Activated naive CD8-positive, alpha-beta T cell (primary cell): Measurements from ENCODE around the gene CNTNAP5.

Source experiments
- H3K27ac Mint-ChIP-seq: one replicate; pipeline ENCODE4 v1.8.0; 2021; ENCODE audit warnings: mixed read lengths
- H3K27me3 Mint-ChIP-seq: one replicate; pipeline ENCODE4 v1.8.0; 2021; ENCODE audit warnings: mixed read lengths
- H3K36me3 Mint-ChIP-seq: one replicate; pipeline ENCODE4 v1.8.0; 2021; ENCODE audit warnings: mixed read lengths
- H3K4me1 Mint-ChIP-seq: one replicate; pipeline ENCODE4 v1.8.0; 2021; ENCODE audit warnings: low read depth, mixed read lengths
- H3K4me3 Mint-ChIP-seq: one replicate; pipeline ENCODE4 v1.8.0; 2021; ENCODE audit warnings: mild to moderate bottlenecking, mixed read lengths
- H3K9me3 Mint-ChIP-seq: one replicate; pipeline ENCODE4 v1.8.0; 2021; ENCODE audit warnings: low read depth, mixed read lengths

CNTNAP5 gene

DNA sequence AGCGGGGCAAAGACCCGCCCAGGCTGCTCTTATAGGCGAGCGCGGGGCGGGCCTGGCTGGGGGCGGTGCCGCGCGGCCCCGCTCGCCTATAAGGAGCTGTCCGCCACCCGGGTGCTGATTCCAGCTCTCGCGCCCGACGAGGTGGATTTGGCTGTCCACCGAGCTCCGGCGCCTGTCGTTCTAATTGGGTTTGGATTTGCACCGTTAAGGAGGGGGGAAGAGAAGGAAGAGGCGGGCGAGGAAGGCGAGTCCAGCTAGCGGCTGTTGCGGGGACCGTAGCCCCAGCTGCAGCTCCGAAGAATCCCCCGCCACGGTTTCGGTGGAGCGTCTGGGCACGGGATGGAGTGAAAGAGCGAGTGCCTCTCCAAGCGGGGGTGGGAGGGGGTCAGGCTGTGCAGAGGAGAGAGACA lies at the start of gene CNTNAP5:
Gene CNTNAP5, plus strand, starts transcription at position 117 of the 410 bp plus-strand sequence. CDS start 364 bp downstream, outside the sequence.
- H3K27ac Mint-ChIP-seq, result no peak within 1 kb of the TSS
- H3K9me3 Mint-ChIP-seq, result no peaks in the 10 kb centered on the region
- no peaks in the 10 kb centered on the region for H3K4me1 Mint-ChIP-seq
- no peak within 1 kb of the TSS for H3K4me3 Mint-ChIP-seq
- H3K36me3 Mint-ChIP-seq, result no peaks in the 10 kb centered on the region
- H3K27me3 Mint-ChIP-seq, result peaks cover 24% of the 10 kb centered on the region

DNA sequence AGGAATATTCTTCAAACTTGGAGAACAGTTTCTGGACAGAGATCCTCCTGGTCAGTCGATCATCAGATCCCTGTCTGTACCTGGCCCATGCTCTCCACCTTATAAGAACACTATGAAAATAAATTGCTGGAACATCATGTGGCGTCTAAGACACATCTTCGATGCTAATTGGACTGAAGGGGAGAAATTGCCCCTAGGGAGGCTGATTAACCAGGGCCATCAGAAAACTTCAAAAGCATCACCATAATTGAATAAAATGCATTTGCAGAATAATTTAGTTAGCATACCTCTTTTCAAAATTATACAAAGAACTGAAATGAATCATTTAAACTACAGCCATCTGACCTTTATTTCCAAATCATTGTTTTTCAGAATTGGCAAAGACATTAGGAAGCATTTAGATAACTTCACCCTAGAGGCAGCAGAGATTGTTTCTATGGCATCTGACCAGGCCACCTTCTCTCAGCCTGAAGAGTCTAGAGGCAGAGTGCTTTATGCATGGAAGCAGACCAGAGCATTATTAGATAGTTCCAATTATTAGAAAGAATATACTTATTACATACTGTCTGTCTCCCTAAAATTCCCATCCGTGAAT lies 48.9 kb upstream of the CNTNAP5 start:
- H3K4me3 Mint-ChIP-seq, result no peak overlapping the region

DNA sequence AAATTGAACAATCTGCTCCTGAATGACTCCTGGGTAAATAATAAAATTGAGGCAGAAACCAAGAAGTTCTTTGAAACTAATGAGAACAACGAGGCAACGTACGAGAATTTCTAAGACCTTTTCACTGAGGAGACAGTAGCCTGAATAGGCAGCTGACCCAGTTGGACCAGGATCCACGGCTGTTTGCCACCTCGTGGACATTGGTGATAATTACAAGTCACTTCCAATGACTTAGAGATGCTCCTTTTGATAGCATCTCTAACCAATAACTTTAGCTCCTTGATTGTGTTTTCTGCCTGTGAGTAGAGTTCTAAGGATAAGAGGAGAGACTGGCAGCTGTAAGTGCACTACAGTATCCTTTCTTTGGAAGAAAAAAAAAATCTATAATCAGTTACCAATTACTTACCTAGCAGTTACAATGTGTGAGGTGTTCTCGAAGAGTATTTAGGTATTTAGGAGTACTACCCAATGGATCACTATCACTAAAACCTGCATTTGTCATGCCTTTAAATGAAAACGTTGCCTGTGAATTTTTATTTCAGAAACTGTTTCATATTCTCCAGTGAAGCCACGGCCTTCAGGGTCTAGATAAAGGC lies 31.3 kb upstream of the CNTNAP5 start:
- Mint-ChIP-seq H3K27me3 (no peaks in the 10 kb centered on the region), H3K4me3 (no peak overlapping the region), H3K27ac (no peak overlapping the region), H3K4me1 (peaks cover 3% of the 10 kb centered on the region), H3K9me3 (no peaks in the 10 kb centered on the region), H3K36me3 (no peaks in the 10 kb centered on the region)

More for the DNA sequence above, 48.9 kb upstream of the CNTNAP5 start:
- H3K4me1 Mint-ChIP-seq, result no peaks in the 10 kb centered on the region
- H3K27me3 Mint-ChIP-seq, result no peaks in the 10 kb centered on the region
- H3K36me3 Mint-ChIP-seq, result no peaks in the 10 kb centered on the region
- peaks cover 8% of the 10 kb centered on the region for H3K9me3 Mint-ChIP-seq
- H3K27ac Mint-ChIP-seq, result no peak overlapping the region

DNA sequence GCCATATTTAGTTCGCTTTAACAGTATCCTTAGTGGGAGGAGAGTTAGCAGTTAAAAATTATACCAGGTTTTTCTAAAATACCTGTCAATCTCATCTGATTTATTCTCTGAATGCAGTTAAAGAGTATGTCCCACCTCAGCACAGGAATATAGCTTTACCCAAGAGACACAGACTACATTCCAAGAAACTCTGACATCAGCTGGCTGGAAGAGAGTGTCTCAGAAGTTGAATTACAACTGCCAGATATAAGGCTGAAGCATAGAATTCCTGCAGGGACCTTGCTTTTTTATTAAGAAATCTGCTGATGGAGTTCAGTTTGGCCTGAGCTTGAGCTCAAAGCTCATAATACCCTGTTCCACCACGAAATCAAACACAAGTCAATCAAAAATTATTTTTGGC lies 25.4 kb upstream of the CNTNAP5 start:
- Mint-ChIP-seq H3K27me3 (no peaks in the 10 kb centered on the region), H3K9me3 (no peaks in the 10 kb centered on the region), H3K4me1 (no peaks in the 10 kb centered on the region), H3K4me3 (no peak overlapping the region), H3K27ac (no peak overlapping the region), H3K36me3 (no peaks in the 10 kb centered on the region)

DNA sequence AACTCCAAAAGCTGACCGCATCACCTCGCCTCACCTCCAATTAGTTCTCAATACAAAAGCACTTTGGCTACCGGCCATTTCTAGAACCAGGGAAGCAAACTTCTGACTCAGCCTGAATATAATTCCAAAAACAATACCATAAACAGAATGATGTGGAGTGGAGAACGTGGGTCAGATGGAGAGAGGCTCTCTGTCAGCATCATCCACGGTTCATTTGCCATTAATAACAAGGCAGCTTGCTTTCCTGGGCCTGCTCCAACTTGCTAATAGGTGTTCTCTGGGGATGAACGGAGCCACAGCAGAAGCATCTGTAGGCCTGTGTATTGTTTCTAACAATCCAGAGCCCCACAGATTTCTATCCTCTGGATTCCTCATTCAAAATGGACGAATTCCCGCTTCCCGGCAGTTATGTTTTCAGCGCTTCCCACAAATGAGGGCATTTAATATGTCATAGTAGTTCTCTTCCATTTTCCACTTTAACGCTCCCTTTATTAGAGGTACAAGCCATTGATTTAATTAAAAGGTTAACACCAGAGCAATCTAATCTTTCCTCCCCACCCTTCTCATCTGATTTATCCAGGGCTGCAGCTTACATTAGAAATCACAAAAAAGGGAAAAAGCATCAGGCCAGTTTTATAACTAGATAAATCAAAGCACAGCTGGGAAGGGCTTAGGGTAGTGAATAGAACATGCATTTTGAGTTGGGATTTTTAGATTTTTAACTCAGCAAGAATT lies 23.2 kb upstream of the CNTNAP5 start:
- H3K9me3 Mint-ChIP-seq, result no peaks in the 10 kb centered on the region
- no peaks in the 10 kb centered on the region for H3K36me3 Mint-ChIP-seq
- no peaks in the 10 kb centered on the region for H3K4me1 Mint-ChIP-seq
- H3K4me3 Mint-ChIP-seq, result no peak overlapping the region
- H3K27me3 Mint-ChIP-seq, result no peaks in the 10 kb centered on the region
- no peak overlapping the region for H3K27ac Mint-ChIP-seq

DNA sequence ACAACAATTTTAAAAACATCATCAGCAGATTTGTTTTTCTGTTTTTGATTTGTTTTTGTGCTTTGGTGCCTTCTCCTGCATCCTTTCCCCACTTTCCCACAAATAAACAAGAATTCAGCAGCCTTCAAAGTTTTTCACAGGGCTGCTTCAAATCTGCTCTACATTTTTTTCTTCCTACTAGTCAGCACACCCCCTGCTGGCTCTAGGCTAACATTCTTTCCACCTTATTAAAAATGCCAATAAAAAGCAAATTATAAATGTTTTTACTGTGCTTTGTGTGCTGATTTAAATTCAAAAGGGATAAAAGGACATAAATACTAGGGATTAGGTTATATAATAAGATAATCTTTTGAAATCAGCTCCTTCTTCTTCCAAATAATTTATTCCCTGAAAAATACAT lies 6.2 kb upstream of the CNTNAP5 start:
- Mint-ChIP-seq H3K9me3 (peaks cover 4% of the 10 kb centered on the region), H3K27me3 (peaks cover 7% of the 10 kb centered on the region), H3K4me1 (no peaks in the 10 kb centered on the region)

DNA sequence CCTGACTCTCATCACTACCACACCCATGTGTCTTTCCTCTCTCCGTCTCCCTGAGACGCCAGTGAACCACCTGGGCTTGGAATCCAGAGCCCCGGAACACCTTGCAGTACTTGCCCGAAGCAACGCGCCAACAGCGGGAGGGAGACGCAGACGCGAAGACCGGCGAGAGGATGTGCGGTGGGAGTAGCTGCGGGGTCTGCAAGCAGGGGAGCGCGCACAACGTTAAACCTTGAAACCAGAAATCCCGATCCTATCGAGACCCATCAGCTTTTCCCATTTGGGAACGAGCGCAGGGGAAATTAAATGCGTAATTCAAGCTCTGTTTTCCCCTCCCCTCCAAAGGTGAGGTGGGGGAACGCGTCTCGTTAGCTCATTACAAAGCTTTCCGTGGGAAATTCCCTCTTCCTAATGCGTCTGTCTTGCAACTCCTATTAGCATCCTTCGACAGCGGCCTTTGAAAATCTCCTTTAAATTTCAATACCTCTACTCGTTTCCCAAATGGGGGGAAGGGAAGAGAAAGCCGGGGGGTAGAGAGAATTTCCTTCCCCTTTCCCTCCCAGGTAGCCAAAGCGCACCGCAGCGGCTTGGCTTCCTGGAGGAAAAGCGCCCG lies 421 bp upstream of the CNTNAP5 start:
- Mint-ChIP-seq H3K27me3 (peaks cover 24% of the 10 kb centered on the region), H3K27ac (no peak overlapping the region), H3K9me3 (no peaks in the 10 kb centered on the region), H3K4me1 (no peaks in the 10 kb centered on the region), H3K36me3 (no peaks in the 10 kb centered on the region), H3K4me3 (no peak overlapping the region)

More for the DNA sequence above, 6.2 kb upstream of the CNTNAP5 start:
- no peak overlapping the region for H3K4me3 Mint-ChIP-seq
- no peaks in the 10 kb centered on the region for H3K36me3 Mint-ChIP-seq
- H3K27ac Mint-ChIP-seq, result no peak overlapping the region

DNA sequence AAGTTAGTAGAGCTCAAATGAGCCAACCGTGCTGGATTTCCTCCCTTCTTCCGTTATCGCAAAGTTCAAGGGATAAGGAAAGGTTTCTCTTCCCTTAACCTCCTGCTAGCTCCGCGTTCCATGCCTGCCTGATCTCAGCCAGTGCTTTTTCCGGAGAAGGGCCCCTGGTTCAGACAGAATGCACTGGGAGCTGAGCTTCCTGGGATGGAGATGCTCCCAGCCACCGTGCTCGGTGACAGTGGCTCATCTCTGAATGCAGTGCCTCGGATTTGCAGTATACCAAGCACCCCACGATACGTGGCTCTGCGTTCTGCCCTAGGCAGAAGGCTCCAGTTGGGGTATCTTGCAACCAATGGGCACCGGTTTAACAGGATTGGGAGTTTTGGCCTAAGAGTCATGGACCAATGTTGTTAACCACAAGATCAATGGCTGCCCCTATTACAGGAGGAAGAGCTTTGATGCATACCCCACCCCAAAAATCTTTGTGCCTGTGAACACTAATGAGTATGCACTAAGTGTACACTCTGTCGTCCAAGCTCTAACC lies 876 bp downstream of the CNTNAP5 start:
- no peaks in the 10 kb centered on the region for H3K4me1 Mint-ChIP-seq
- no peak overlapping the region for H3K27ac Mint-ChIP-seq
- no peaks in the 10 kb centered on the region for H3K9me3 Mint-ChIP-seq
- H3K36me3 Mint-ChIP-seq, result no peaks in the 10 kb centered on the region
- no peak overlapping the region for H3K4me3 Mint-ChIP-seq
- H3K27me3 Mint-ChIP-seq, result peaks cover 24% of the 10 kb centered on the region

DNA sequence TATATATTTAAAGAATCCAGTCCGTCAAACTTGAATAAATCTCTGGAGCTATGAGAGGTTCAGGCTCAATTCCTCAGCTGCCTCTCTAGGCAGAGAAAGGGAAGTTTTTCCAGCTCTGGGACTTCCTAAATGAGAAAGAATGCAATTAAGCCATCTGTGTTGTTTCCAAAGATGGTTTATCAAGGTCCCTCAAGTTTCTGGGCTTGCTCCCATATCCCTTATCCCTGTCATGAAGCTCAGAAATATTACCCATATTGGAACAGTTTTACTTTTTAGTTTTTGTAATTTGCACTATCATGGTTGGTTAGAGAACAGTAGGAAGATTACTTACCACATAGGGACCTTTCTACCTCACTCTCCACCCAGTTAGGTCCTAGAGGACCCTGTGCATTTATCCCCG lies 1.4 kb downstream of the CNTNAP5 start:
- H3K27ac Mint-ChIP-seq, result no peak overlapping the region
- peaks cover 24% of the 10 kb centered on the region for H3K27me3 Mint-ChIP-seq
- H3K4me3 Mint-ChIP-seq, result no peak overlapping the region
- H3K4me1 Mint-ChIP-seq, result no peaks in the 10 kb centered on the region
- no peaks in the 10 kb centered on the region for H3K9me3 Mint-ChIP-seq
- no peaks in the 10 kb centered on the region for H3K36me3 Mint-ChIP-seq

DNA sequence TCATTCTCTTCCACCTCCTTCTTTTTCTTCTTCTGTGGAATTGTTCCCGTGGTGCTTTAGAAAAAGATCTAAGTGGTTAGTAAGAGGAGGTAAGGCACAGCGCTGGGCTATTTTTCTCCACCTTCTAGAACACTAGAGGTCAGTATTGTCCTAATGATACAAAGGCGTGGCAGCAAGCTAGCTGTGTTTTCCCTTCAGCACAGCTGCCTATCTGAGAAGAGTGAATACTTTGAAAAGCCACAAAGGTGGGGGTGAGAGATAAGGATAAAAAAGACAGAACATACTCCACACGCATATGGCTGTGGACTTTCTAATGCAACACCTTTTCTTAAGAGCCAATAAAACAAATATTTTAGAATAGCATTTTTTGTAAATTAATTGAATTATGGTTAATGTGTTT lies 2.1 kb downstream of the CNTNAP5 start:
- no peaks in the 10 kb centered on the region for H3K4me1 Mint-ChIP-seq
- no peak overlapping the region for H3K27ac Mint-ChIP-seq
- H3K4me3 Mint-ChIP-seq, result no peak overlapping the region
- no peaks in the 10 kb centered on the region for H3K9me3 Mint-ChIP-seq
- peaks cover 24% of the 10 kb centered on the region for H3K27me3 Mint-ChIP-seq
- H3K36me3 Mint-ChIP-seq, result no peaks in the 10 kb centered on the region

DNA sequence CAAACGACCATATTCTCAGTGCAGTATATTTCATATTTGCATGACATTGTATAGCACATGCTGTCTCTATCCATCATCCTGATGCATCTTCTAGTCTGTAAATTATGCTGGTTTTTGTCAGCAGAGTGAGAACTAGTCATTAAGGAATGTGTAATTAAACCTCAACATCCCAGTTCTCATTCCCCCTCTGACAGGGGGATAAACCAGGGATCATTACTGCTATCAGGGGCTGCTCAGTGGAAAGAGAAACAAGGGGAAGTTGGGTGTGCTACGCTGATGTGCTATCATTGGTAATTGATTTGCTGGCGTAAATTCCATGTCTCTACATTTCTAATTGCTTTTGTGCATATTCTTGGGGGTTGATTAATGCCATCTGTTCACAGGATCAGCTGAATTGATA lies 7.7 kb downstream of the CNTNAP5 start:
- Mint-ChIP-seq H3K9me3 (no peaks in the 10 kb centered on the region), H3K27ac (no peak overlapping the region), H3K36me3 (no peaks in the 10 kb centered on the region), H3K4me1 (no peaks in the 10 kb centered on the region), H3K27me3 (no peaks in the 10 kb centered on the region), H3K4me3 (no peak overlapping the region)

DNA sequence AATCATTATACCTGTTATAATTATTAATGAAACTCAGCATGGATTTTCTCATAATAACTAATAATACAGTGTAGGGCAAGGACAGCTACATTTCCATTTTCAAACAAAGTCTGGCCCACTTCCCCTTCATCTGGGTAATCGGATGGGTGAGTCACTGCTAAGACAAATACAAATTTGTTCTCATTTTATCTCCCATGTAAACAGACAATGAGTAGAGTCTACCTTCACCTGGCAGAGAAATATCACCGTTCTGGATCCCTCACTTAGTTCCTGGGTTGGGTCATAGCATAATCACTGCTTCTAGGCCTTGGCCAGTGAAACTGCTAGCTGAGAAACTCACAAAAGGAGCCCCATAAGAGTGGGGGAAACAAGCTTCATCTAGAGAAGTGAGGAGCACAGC lies 9.2 kb downstream of the CNTNAP5 start:
- H3K4me1 Mint-ChIP-seq, result no peaks in the 10 kb centered on the region
- no peaks in the 10 kb centered on the region for H3K9me3 Mint-ChIP-seq
- no peaks in the 10 kb centered on the region for H3K27me3 Mint-ChIP-seq
- H3K36me3 Mint-ChIP-seq, result no peaks in the 10 kb centered on the region
- no peak overlapping the region for H3K27ac Mint-ChIP-seq
- H3K4me3 Mint-ChIP-seq, result no peak overlapping the region

DNA sequence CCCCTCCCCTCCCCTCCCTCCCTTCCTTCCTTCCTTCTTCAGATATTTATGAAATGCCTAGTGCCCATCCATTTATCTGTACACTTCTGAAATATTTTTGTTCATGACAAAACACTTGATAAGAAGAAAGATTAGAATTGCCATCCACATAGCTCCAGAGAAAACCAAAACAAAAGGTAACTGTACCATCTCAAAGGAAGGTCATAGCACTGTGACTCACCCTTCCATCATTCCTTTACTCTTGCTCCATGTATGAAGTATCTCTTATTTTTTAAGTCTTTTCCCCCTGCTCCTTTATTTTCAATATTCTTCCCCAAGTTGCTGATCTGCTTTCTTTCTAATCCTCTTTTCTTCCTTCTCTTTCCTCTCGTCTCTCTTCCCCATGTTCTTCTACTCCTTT lies 9.9 kb downstream of the CNTNAP5 start:
- H3K27me3 Mint-ChIP-seq, result no peaks in the 10 kb centered on the region
- no peak overlapping the region for H3K4me3 Mint-ChIP-seq
- H3K9me3 Mint-ChIP-seq, result no peaks in the 10 kb centered on the region
- H3K27ac Mint-ChIP-seq, result no peak overlapping the region
- no peaks in the 10 kb centered on the region for H3K4me1 Mint-ChIP-seq
- no peaks in the 10 kb centered on the region for H3K36me3 Mint-ChIP-seq

DNA sequence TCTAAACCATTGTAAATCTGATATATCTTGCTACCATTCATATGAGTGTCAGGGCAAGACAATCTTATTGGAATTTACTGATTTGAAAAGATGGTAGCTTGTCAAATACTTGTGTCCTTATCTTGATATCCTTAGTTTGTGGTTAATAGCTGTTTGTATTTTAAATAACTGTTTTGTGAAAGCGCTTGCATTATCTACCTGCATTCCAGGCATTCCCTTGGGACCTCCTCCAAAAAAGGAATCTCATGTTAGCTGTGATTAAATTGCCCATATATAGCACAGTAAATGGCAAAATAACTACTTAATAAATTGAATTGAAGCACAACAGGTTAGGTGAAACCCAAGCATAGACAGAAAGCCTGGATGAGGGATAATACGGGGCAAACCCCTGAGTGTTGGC lies 13.9 kb downstream of the CNTNAP5 start:
- H3K36me3 Mint-ChIP-seq, result no peaks in the 10 kb centered on the region
- no peak overlapping the region for H3K27ac Mint-ChIP-seq
- no peaks in the 10 kb centered on the region for H3K4me1 Mint-ChIP-seq
- no peak overlapping the region for H3K4me3 Mint-ChIP-seq
- no peaks in the 10 kb centered on the region for H3K9me3 Mint-ChIP-seq
- no peaks in the 10 kb centered on the region for H3K27me3 Mint-ChIP-seq

DNA sequence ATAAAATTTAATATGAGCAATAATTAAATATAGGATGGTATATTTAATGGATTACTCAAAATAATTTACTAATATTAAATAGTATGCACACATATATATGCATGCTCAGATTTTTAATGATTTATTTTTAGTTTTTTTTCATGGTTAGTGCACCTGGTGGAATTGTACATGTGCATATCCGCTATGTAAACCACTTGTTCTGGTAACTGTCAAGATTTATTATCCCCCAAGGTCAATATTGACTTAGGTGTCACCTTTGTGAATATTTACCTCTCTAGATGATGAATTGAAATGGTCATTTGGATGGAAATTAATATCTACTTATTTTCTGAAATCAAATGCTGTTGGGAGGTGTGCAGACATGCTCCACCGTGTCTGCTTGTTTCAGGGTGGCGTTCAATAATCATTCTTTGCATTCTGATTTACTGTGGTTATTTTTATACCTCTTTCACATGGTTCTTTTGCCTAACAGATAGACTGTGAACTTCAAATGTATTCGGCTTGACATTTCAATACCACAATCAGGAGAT lies 14.7 kb downstream of the CNTNAP5 start:
- Mint-ChIP-seq H3K27ac (no peak overlapping the region), H3K4me1 (no peaks in the 10 kb centered on the region), H3K4me3 (no peak overlapping the region), H3K36me3 (no peaks in the 10 kb centered on the region), H3K27me3 (peaks cover 2% of the 10 kb centered on the region), H3K9me3 (no peaks in the 10 kb centered on the region)
